NCI-H1105 (cell line): Measurements from ENCODE around the gene FOXE1.

Experiments used
- DNase-seq: peaks from one replicate; lab custom pipeline; 2025; lab: John Stamatoyannopoulos, UW

Gene FOXE1

GRCh38 chr9:97853056-97853843 is at the start of gene FOXE1:
TSS of gene FOXE1 (plus strand) at chr9:97853226. CDS start at chr9:97853915, 689 bp downstream.
- peak; percentile 29 for DNase-seq

- DNase-seq, result no peak
Measured at GRCh38 chr9:97804059-97804365, 49.0 kb upstream of the FOXE1 start.

- DNase-seq, result no peak
Measured at GRCh38 chr9:97806721-97807120, 46.3 kb upstream of the FOXE1 start.

GRCh38 chr9:97807681-97808080 is 45.3 kb upstream of the FOXE1 start:
- no peak for DNase-seq

GRCh38 chr9:97808415-97808814 is 44.6 kb upstream of the FOXE1 start:
- DNase-seq, result no peak

- no peak for DNase-seq
Measured at GRCh38 chr9:97808972-97809371, 44.1 kb upstream of the FOXE1 start.

GRCh38 chr9:97809666-97810344 is 43.2 kb upstream of the FOXE1 start:
- no peak for DNase-seq

- no peak for DNase-seq
Measured at GRCh38 chr9:97811533-97812246, 41.3 kb upstream of the FOXE1 start.

GRCh38 chr9:97812247-97812543 is 40.8 kb upstream of the FOXE1 start:
- no peak for DNase-seq

- DNase-seq, result no peak
Measured at GRCh38 chr9:97813072-97813471, 40.0 kb upstream of the FOXE1 start.

GRCh38 chr9:97819735-97820134 is 33.3 kb upstream of the FOXE1 start:
- DNase-seq, result no peak

GRCh38 chr9:97820373-97820772 is 32.7 kb upstream of the FOXE1 start:
- no peak for DNase-seq

GRCh38 chr9:97830884-97831829 is 21.9 kb upstream of the FOXE1 start:
- DNase-seq, result no peak

GRCh38 chr9:97831843-97832636 is 21.0 kb upstream of the FOXE1 start:
- DNase-seq, result no peak

- no peak for DNase-seq
Measured at GRCh38 chr9:97840521-97840920, 12.5 kb upstream of the FOXE1 start.

- DNase-seq, result no peak
Measured at GRCh38 chr9:97842960-97843359, 10.1 kb upstream of the FOXE1 start.

- DNase-seq, result no peak
Measured at GRCh38 chr9:97845130-97845529, 7.9 kb upstream of the FOXE1 start.

- DNase-seq, result no peak
Measured at GRCh38 chr9:97845763-97846162, 7.3 kb upstream of the FOXE1 start.

GRCh38 chr9:97846347-97846746 is 6.7 kb upstream of the FOXE1 start:
- no peak for DNase-seq

- no peak for DNase-seq
Measured at GRCh38 chr9:97847474-97848214, 5.4 kb upstream of the FOXE1 start.

GRCh38 chr9:97848215-97848479 is 4.9 kb upstream of the FOXE1 start:
- no peak for DNase-seq
